Ishikawa (cell line): ENCODE data around the gene DLAT.
A peak's percentile ranks its signal among the peaks of the same experiment; 100 is the strongest.

Experiments used
- CEBPB ChIP-seq: IDR thresholded peaks from 2 replicates; pipeline ENCODE4 v1.6.1; 2012
- CREB1 ChIP-seq: IDR thresholded peaks from 2 replicates; pipeline ENCODE4 v1.6.1; 2012; ENCODE audit warnings: low read depth
- EGR1 ChIP-seq: IDR thresholded peaks from 2 replicates; pipeline ENCODE4 v1.6.1; 2012
- EP300 ChIP-seq: IDR thresholded peaks from 2 replicates; pipeline ENCODE4 v1.6.1; 2012; ENCODE audit warnings: borderline replicate concordance
- FOXM1 ChIP-seq: IDR thresholded peaks from 2 replicates; pipeline ENCODE4 v1.6.1; 2012; ENCODE audit warnings: low read depth, borderline replicate concordance
- MAX ChIP-seq: IDR thresholded peaks from 2 replicates; pipeline ENCODE4 v1.6.1; 2012
- NFIC ChIP-seq: IDR thresholded peaks from 2 replicates; pipeline ENCODE4 v1.6.1; 2012
- RAD21 ChIP-seq: IDR thresholded peaks from 2 replicates; pipeline ENCODE4 v1.6.1; 2012; ENCODE audit warnings: low read depth
- TAF1 ChIP-seq: IDR thresholded peaks from 2 replicates; pipeline ENCODE4 v1.6.1; 2012; ENCODE audit warnings: low read depth, mild to moderate bottlenecking
- TCF12 ChIP-seq: IDR thresholded peaks from 2 replicates; pipeline ENCODE4 v1.6.1; 2012; ENCODE audit warnings: low read depth
- TEAD4 ChIP-seq: IDR thresholded peaks from 2 replicates; pipeline ENCODE4 v1.6.1; 2012
- YY1 ChIP-seq: IDR thresholded peaks from 2 replicates; pipeline ENCODE4 v1.6.1; 2012; ENCODE audit warnings: low read depth
- ZBTB7A ChIP-seq: IDR thresholded peaks from 2 replicates; pipeline ENCODE4 v1.6.1; 2012; ENCODE audit warnings: low read depth
- TF ChIP-seq, protein P1 (sequence below): IDR thresholded peaks from 2 replicates; pipeline ENCODE4 v1.6.1; 2012; ENCODE audit warnings: low read depth, mild to moderate bottlenecking
- TF ChIP-seq, protein P2 (sequence below): IDR thresholded peaks from 2 replicates; pipeline ENCODE4 v1.6.1; 2012

Gene DLAT

GRCh38 chr11:112057170-112057569, 32.0 kb downstream of the DLAT start:
- TF ChIP-seq ZBTB7A (no peak), FOXM1 (no peak), MAX (no peak), EP300 (no peak), CEBPB (no peak), NFIC (no peak), CREB1 (no peak), TEAD4 (no peak), RAD21 (no peak), TAF1 (no peak)
- TF ChIP-seq, protein P1, sequence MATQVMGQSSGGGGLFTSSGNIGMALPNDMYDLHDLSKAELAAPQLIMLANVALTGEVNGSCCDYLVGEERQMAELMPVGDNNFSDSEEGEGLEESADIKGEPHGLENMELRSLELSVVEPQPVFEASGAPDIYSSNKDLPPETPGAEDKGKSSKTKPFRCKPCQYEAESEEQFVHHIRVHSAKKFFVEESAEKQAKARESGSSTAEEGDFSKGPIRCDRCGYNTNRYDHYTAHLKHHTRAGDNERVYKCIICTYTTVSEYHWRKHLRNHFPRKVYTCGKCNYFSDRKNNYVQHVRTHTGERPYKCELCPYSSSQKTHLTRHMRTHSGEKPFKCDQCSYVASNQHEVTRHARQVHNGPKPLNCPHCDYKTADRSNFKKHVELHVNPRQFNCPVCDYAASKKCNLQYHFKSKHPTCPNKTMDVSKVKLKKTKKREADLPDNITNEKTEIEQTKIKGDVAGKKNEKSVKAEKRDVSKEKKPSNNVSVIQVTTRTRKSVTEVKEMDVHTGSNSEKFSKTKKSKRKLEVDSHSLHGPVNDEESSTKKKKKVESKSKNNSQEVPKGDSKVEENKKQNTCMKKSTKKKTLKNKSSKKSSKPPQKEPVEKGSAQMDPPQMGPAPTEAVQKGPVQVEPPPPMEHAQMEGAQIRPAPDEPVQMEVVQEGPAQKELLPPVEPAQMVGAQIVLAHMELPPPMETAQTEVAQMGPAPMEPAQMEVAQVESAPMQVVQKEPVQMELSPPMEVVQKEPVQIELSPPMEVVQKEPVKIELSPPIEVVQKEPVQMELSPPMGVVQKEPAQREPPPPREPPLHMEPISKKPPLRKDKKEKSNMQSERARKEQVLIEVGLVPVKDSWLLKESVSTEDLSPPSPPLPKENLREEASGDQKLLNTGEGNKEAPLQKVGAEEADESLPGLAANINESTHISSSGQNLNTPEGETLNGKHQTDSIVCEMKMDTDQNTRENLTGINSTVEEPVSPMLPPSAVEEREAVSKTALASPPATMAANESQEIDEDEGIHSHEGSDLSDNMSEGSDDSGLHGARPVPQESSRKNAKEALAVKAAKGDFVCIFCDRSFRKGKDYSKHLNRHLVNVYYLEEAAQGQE = no peak
- TF ChIP-seq, protein P2, sequence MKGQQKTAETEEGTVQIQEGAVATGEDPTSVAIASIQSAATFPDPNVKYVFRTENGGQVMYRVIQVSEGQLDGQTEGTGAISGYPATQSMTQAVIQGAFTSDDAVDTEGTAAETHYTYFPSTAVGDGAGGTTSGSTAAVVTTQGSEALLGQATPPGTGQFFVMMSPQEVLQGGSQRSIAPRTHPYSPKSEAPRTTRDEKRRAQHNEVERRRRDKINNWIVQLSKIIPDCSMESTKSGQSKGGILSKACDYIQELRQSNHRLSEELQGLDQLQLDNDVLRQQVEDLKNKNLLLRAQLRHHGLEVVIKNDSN = no peak

- no peak for TF ChIP-seq RAD21
- TF ChIP-seq TCF12 = no peak
- no peak for TF ChIP-seq NFIC
- TF ChIP-seq, protein P2 = no peak
- no peak for TF ChIP-seq FOXM1
- no peak for TF ChIP-seq CREB1
- no peak for TF ChIP-seq EGR1
- TF ChIP-seq MAX = no peak
- TF ChIP-seq EP300 = no peak
Observed at GRCh38 chr11:112058103-112058502, 32.9 kb downstream of the DLAT start.

DNA sequence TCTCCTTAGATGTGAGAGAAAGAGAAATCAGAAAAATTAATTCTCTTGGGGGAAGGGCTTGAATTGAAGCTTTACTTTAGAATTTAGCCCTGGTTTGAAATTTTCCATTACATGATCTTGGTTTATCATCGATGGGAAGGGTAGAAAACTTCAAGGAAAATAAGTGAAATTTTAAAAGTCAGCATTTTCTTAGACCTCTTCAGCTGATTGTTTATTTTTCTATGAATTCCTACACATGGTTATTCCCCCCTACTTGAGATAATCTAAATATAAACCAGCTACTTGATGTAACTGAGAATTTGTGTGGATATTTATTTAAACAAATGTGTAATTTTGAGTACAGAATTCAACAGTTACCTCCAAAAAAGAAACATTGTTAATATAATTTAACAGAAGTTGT, 37.7 kb downstream of the DLAT start:
- TF ChIP-seq RAD21 (no peak), NFIC (no peak), ZBTB7A (no peak)
- TF ChIP-seq, protein P1 = no peak

DNA sequence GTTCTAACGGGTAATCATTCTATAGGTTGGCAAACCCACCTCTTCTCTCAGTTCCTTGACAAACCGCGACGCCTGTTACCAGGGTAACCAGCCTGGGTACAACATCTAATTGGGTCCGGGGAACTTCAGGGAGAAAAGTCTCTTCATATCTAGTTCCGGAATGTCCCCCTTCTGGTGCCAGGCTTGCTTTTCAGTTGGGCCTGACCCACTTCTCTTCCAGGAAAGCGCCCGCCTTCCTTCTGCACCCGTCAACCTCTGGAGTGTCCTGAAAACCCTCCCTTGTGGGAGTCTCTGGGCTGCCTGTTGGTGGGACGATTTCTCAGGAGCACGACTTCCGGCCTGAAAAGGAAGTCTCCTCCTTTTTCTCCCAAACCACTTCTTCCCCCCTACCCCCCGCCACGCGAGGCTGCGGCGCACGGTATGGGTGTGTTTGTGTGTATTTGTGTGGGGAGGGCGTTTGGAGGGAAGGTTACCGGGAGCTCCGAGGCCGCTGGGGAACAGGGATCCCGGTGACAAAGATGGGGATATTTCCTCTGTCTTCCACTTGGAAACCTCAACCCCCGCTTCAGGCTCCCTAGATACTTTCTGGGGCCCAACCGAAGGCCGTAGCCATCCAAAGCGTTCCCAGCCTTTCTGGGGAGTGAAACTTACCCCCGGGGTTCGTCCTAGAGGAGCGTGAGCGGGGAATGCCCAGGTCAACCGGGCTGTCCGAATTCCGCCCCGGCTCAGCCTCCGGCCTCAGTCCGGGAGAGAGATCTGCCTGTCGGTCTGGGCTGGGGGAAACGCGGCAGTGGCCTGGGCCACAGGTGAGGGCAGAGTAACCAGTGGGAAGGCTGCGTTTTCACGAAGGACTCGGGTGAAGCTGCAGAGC, 49.0 kb downstream of the DLAT start, which contains the start of the genes NKAPD1 and PIH1D2:
TSS of gene NKAPD1 (plus strand) at position 359 of the 871 bp plus-strand sequence. CDS start 1,276 bp downstream, outside the sequence.
TSS of gene PIH1D2 (minus strand) at position 77 of the 871 bp plus-strand sequence. CDS start 843 bp downstream, outside the sequence.
- TF ChIP-seq, protein P2 = peak; percentile 41
- TF ChIP-seq ZBTB7A (peak; percentile 35; the same call in 1 of the 2 replicates), TAF1 (peak; percentile 61), CEBPB (no peak), RAD21 (no peak), TEAD4 (no peak), YY1 (0 out of 2 replicates have a peak, but pooled peaks have one; percentile 33), EP300 (no peak), FOXM1 (no peak; the same call in 1 of the 2 replicates), NFIC (peak; percentile 27; the same call in 1 of the 2 replicates), EGR1 (no peak), TCF12 (peak; percentile 51; the same call in 1 of the 2 replicates), MAX (peak; percentile 90), CREB1 (peak; percentile 45; the same call in 1 of the 2 replicates)
- TF ChIP-seq, protein P1 = no peak
